GM12864 (cell line): ENCODE results near the gene NCS1.
"Not testable (repeated sequence)": the region's sequence is repeated elsewhere in the genome, so short reads cannot be mapped to it uniquely, and the experiment has no call there.

Experiments used
- DNase-seq: peaks from one replicate; pipeline ENCODE4 v3.0.0-alpha.2; 2011; ENCODE audit warnings: low read depth
- H3K4me3 ChIP-seq: 2 replicates; pipeline ENCODE4 v1.5.1; 2011; ENCODE audit warnings: mild to moderate bottlenecking, low read depth, low read length, control low read depth
- TF ChIP-seq, protein P1 (sequence below): IDR thresholded peaks from 2 replicates; pipeline ENCODE4 v1.5.1; 2011; ENCODE audit warnings: low read depth, mild to moderate bottlenecking, moderate library complexity, low read length, control low read depth, inconsistent platforms; ENCODE audit errors: missing control alignments

Gene NCS1

DNA sequence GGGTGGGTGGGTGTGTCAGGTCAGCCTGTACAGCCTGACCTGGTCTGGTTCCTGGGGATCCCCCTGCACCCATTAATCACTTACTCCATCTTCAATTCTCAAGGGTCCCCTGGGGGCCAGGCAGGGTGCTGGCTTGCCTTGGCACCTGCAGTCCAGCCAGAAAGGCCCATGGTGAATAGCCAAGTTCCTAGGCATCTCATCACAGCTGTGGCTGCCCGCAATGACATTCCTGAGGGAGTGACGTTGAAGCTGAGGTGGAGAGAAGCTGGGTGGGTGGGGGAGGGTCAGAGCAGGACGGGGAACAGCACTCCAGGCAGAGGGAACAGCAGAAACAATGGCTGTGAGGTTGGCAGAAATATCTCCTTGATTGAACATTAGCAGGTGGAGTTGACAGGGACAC lies 103.9 kb downstream of the NCS1 start:
- DNase-seq: no peak
- H3K4me3 ChIP-seq: no peak overlapping the region
- TF ChIP-seq, protein P1, sequence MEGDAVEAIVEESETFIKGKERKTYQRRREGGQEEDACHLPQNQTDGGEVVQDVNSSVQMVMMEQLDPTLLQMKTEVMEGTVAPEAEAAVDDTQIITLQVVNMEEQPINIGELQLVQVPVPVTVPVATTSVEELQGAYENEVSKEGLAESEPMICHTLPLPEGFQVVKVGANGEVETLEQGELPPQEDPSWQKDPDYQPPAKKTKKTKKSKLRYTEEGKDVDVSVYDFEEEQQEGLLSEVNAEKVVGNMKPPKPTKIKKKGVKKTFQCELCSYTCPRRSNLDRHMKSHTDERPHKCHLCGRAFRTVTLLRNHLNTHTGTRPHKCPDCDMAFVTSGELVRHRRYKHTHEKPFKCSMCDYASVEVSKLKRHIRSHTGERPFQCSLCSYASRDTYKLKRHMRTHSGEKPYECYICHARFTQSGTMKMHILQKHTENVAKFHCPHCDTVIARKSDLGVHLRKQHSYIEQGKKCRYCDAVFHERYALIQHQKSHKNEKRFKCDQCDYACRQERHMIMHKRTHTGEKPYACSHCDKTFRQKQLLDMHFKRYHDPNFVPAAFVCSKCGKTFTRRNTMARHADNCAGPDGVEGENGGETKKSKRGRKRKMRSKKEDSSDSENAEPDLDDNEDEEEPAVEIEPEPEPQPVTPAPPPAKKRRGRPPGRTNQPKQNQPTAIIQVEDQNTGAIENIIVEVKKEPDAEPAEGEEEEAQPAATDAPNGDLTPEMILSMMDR: no peak

DNA sequence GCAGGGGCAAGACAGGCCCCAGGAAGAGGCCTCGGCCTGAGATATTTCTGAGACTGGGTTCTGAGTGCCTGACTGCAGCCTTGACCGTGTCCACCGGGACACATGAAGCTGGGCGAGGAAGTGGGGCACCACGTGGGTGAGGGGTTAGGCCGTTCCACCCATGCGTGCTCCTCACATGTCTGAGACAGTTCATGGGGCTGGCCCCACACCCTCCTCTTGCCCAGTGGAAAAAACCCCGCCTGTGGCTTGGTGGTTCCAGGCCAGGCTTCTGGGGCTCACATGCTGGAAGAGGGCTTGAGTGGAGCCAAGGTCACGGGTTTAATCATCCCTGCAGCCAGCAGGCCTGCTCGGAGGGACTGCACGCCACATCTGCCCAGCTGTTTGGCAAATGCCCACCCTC lies 104.8 kb downstream of the NCS1 start:
- TF ChIP-seq, protein P1: no peak
- DNase-seq: no peak
- H3K4me3 ChIP-seq: no peak overlapping the region

DNA sequence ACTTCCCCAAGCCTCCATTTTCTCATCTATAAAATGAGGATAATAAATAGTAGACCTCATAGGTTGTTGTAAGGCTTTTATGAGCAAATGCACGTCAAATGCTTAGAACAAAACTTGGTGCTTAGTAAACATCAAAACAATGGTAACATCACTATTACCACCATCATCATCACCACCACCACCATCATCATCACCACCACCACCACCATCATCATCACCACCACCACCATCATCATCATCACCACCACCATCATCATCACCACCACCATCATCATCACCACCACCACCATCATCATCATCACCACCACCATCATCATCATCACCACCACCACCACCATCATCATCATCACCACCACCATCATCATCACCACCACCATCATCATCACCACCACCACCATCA lies 105.3 kb downstream of the NCS1 start:
- DNase-seq, H3K4me3 ChIP-seq: not testable (repeated sequence)

DNA sequence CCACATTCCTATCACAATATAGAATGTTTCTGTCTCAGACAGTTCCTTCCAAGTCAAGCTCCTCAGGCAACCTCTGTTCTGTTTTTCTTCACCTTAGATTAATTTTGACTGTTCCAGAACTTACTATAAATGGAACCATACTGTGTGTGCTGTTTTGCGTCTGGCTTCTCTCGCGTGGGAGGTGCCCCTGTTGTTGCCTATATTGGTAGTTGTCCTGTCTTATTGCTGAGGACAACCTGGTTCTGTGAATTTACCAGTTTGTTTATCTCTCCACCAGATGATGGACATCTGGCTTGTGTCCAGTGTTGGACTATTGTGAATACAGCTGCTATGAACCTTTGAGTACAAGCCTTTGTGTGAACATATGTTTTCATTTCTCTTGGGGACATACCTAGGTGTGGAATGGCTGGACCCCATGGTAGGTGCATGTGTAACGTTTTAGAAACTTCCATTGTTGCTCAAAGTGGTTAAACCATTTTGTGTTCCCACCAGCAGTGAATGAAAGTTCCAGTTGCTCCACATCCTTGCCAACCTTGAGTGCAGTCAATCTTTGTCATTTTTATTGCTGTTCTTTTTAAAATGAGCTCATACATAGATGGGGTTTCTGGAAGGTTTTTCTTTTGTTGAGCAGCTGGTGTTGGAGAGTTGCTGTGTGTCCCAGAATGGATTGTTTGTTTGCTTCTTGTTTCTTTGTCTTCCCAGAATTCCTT lies 111.5 kb downstream of the NCS1 start:
- TF ChIP-seq, protein P1: no peak
- H3K4me3 ChIP-seq: no peak overlapping the region
- no peak for DNase-seq

DNA sequence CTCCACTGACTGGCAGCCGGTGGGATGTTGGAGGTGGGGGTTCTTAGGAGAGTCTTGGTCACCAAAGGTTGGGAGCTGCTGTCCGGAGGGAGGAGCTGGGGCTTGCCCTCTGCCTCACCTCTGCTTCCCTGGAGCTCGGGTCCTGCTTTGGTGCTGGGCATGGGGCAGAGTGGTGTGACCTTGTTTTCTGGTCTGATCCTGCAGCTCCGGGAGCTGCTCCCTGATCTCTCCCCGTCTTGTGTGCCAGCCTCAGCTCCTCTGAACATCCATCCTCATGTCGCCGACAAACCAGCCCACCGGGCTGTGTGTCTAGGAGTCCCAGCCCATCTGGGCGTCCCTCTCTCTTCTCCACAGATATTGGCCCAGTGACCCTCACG lies 112.0 kb downstream of the NCS1 start:
- TF ChIP-seq, protein P1: no peak
- H3K4me3 ChIP-seq: no peak overlapping the region
- DNase-seq: no peak

DNA sequence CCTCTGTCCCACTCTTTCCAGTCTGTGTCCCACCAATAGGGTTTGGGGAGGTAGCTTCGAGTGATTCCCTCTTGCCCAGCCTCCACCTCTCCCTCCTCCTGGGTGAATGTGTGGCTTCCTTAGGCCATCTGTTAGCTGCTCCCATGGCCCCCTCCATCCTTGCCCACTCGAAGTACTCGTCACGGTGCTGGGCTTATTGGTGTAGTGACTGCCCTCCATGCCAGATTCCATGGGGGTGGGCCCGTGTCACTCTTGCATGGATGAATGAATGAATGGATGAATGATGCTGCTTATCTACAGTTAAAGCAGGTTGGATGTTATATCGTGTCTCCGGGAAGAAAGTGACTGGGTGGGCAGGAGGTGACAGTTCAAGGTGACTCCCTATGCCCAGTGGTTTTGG lies 112.5 kb downstream of the NCS1 start:
- no peak for DNase-seq
- H3K4me3 ChIP-seq: no peak overlapping the region
- TF ChIP-seq, protein P1: no peak

DNA sequence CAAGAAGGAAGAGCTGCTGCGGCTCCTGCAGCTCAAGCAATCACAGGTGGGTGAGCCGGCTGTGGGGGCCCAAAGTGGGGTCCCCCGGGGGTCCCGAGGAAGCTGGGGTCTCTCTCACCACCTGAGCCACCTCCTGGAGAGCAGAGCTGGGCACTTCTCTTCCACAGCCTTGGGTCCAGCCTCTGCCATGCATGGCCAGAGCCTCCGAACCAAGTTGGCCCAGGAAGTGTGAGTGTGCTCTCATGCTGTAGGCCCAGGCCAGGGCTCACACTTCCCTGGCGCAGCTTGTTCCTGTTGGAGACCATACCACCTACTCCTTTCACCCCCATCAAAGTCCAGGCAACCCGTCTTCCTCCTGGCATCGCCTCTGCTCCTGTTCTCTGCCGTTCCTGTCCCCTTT lies 113.1 kb downstream of the NCS1 start:
- DNase-seq: no peak
- H3K4me3 ChIP-seq: no peak overlapping the region
- TF ChIP-seq, protein P1: no peak
